Progenitor cell of endocrine pancreas (in vitro differentiated cells): Measurements from ENCODE around the gene GRIK2. TPM values are rescaled to one million over a fixed set of nuclear protein-coding genes. Genes with fewer than 3 reads are reported as not detected.

Experiments used
- DNase-seq: peaks from one replicate; pipeline ENCODE4 v3.0.0; 2021; ENCODE audit warnings: low spot score; ENCODE audit not compliant: unreplicated experiment
- H3K27ac Mint-ChIP-seq: 2 replicates; pipeline ENCODE4 v1.8.0; 2021; ENCODE audit warnings: mild to moderate bottlenecking, moderate library complexity, mixed read lengths
- H3K27me3 Mint-ChIP-seq: 2 replicates; pipeline ENCODE4 v1.8.0; 2021; ENCODE audit warnings: mixed read lengths
- H3K36me3 Mint-ChIP-seq: 2 replicates; pipeline ENCODE4 v1.8.0; 2022; ENCODE audit warnings: mixed read lengths; ENCODE audit not compliant: insufficient read depth
- H3K4me1 Mint-ChIP-seq: 2 replicates; pipeline ENCODE4 v1.8.0; 2021; ENCODE audit warnings: low read depth, mixed read lengths
- H3K4me3 Mint-ChIP-seq: 2 replicates; pipeline ENCODE4 v1.8.0; 2021; ENCODE audit warnings: low read depth, mild to moderate bottlenecking, moderate library complexity, mixed read lengths
- H3K9me3 Mint-ChIP-seq: 2 replicates; pipeline ENCODE4 v1.8.0; 2021; ENCODE audit warnings: low read depth, mixed read lengths
- CTCF ChIP-seq: fragments of 200-600 bp; sonication (generic); IDR thresholded peaks from one replicate; pipeline ENCODE4 v1.5.0; 2021; ENCODE audit warnings: antibody characterized with exemption, mild to moderate bottlenecking; ENCODE audit not compliant: unreplicated experiment
- total RNA-seq: library from RNA; stranded (reverse); gene quantifications from 2 replicates; pipeline ENCODE4 v1.2.1, GENCODE V29; 2021

The GRIK2 gene
- total RNA-seq, 1 donor from 2014 or later: 6.3 TPM

- Mint-ChIP-seq H3K4me1 (no peaks in the 10 kb centered on the region), H3K4me3 (no peak overlapping the region)
These were observed 322.9 kb downstream of the GRIK2 start for GRCh38 chr6:101716387-101716786.

GRCh38 chr6:101716810-101717209 lies 323.3 kb downstream of the GRIK2 start:
- DNase-seq: no peak
- no peak overlapping the region for H3K4me3 Mint-ChIP-seq

More at GRCh38 chr6:101716387-101716786, 322.9 kb downstream of the GRIK2 start:
- H3K27ac Mint-ChIP-seq: no peak overlapping the region
- TF ChIP-seq CTCF: no peak
- DNase-seq: no peak
- H3K36me3 Mint-ChIP-seq: no peaks in the 10 kb centered on the region
- H3K9me3 Mint-ChIP-seq: no peaks in the 10 kb centered on the region
- no peaks in the 10 kb centered on the region for H3K27me3 Mint-ChIP-seq

DNA sequence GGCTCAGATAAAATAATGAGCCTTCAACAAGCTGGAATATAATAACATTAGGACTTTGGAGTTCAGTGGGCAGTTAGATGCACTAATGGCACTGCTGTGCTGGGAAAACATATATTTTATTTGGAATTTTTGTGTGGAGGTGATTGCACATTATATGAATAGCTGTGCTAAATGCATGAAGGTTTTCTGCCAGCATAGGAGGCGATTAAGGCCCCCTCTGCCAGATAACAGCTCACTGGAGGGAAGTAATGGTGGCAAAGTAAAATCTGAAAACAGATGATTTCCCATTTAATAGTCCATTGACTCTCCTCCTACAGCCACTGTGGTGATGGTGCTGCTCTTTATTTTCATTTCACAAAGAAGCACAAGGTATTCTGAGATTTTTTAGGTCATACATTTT lies 326.0 kb downstream of the GRIK2 start:
- DNase-seq: no peak
- Mint-ChIP-seq H3K4me1 (no peaks in the 10 kb centered on the region), H3K9me3 (no peaks in the 10 kb centered on the region), H3K27me3 (no peaks in the 10 kb centered on the region), H3K4me3 (no peak overlapping the region), H3K27ac (no peak overlapping the region), H3K36me3 (no peaks in the 10 kb centered on the region)
- no peak for TF ChIP-seq CTCF

More at GRCh38 chr6:101716810-101717209, 323.3 kb downstream of the GRIK2 start:
- Mint-ChIP-seq H3K9me3 (no peaks in the 10 kb centered on the region), H3K4me1 (no peaks in the 10 kb centered on the region), H3K36me3 (no peaks in the 10 kb centered on the region), H3K27me3 (no peaks in the 10 kb centered on the region), H3K27ac (no peak overlapping the region)
- TF ChIP-seq CTCF: no peak

DNA sequence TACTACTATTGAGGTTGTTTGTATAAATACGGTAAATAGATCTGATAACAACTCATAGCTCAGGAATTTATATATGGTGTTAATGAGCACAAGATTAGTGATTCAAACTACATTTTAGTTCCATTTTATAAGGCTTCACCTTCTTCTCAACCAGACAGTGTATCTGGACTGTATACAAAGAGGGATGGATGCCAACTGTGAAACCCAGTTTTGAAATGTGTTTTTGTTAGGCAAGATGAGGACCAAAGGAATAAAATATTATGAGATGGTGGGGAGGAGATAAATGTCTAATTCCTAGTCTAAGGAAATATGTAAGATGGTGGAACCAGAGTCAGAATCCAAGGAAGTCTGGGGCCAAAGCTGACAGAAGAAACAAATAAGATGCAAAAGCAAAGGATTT lies 329.0 kb downstream of the GRIK2 start:
- Mint-ChIP-seq H3K4me1 (no peaks in the 10 kb centered on the region), H3K27me3 (no peaks in the 10 kb centered on the region), H3K27ac (no peak overlapping the region), H3K36me3 (no peaks in the 10 kb centered on the region), H3K4me3 (no peak overlapping the region), H3K9me3 (no peaks in the 10 kb centered on the region)
- no peak for DNase-seq
- TF ChIP-seq CTCF: no peak

- Mint-ChIP-seq H3K27me3 (no peaks in the 10 kb centered on the region), H3K4me1 (no peaks in the 10 kb centered on the region), H3K27ac (no peak overlapping the region), H3K9me3 (no peaks in the 10 kb centered on the region), H3K4me3 (no peak overlapping the region), H3K36me3 (no peaks in the 10 kb centered on the region)
- TF ChIP-seq CTCF: no peak
- no peak for DNase-seq
These were observed 329.6 kb downstream of the GRIK2 start for GRCh38 chr6:101722991-101723579.
